Measurements from ENCODE around the gene AGMAT. TPM values are rescaled to one million over a fixed set of nuclear protein-coding genes. Genes with fewer than 3 reads are reported as not detected.
A peak's percentile ranks its signal among the peaks of the same experiment; 100 is the strongest.

AGMAT gene
- total RNA-seq, 1 donor from 2014 or later: 0.41 TPM

- Mint-ChIP-seq H3K36me3 (ENCODE audit: low read depth, unreplicated experiment) (no peaks in the 10 kb centered on the region), H3K27me3 (ENCODE audit: low read depth, unreplicated experiment) (peaks cover 9% of the 10 kb centered on the region), H3K4me1 (ENCODE audit: low read depth, unreplicated experiment) (no peaks in the 10 kb centered on the region), H3K9me3 (ENCODE audit: unreplicated experiment) (no peaks in the 10 kb centered on the region), H3K4me3 (ENCODE audit: unreplicated experiment) (no peak overlapping the region), H3K27ac (ENCODE audit: unreplicated experiment) (no peak overlapping the region)
- no peaks in the 10 kb centered on the region for H3K4me1 ChIP-seq (ENCODE audit: insufficient read depth, low read length)
- H3K9ac ChIP-seq (ENCODE audit: low read length): no peak overlapping the region
- TF ChIP-seq EZH2 (IDR thresholded peaks at IDR 0.05; ENCODE audit: insufficient read depth, low read length) (no peak), CTCF (IDR thresholded peaks at IDR 0.05; ENCODE audit: insufficient read depth, low read depth, low read length) (no peak)
- FAIRE-seq: peak; percentile 29
- no peaks in the 10 kb centered on the region for H3K9me3 ChIP-seq (ENCODE audit: insufficient read depth, low read depth, low read length)
- no peaks in the 10 kb centered on the region for H3K27me3 ChIP-seq (ENCODE audit: insufficient read depth, low read length)
- H2AFZ ChIP-seq (ENCODE audit: low read depth, low read length): no peak overlapping the region
- no peak for DNase-seq (ENCODE audit: low read depth)
- no peaks in the 10 kb centered on the region for H3K79me2 ChIP-seq (ENCODE audit: insufficient read depth, low read length)
- H3K4me3 ChIP-seq (ENCODE audit: insufficient read depth, low read depth, low read length): no peak overlapping the region
- H4K20me1 ChIP-seq (ENCODE audit: insufficient read depth, low read length): no peaks in the 10 kb centered on the region
- H3K4me2 ChIP-seq (ENCODE audit: low read length): no peak overlapping the region
- no peaks in the 10 kb centered on the region for H3K36me3 ChIP-seq (ENCODE audit: insufficient read depth, low read length)
- no peak overlapping the region for H3K27ac ChIP-seq (ENCODE audit: low read depth, low read length)
Observed at GRCh38 chr1:15595809-15596617, 11.2 kb upstream of the AGMAT start.

GRCh38 chr1:15592285-15592684, 7.4 kb upstream of the AGMAT start:
- Mint-ChIP-seq H3K4me1 (ENCODE audit: low read depth, unreplicated experiment) (no peaks in the 10 kb centered on the region), H3K9me3 (ENCODE audit: unreplicated experiment) (no peaks in the 10 kb centered on the region), H3K27me3 (ENCODE audit: low read depth, unreplicated experiment) (peaks cover 5% of the 10 kb centered on the region), H3K27ac (ENCODE audit: unreplicated experiment) (no peak overlapping the region), H3K36me3 (ENCODE audit: low read depth, unreplicated experiment) (peaks cover 2% of the 10 kb centered on the region), H3K4me3 (ENCODE audit: unreplicated experiment) (no peak overlapping the region)
- no peaks in the 10 kb centered on the region for H3K27me3 ChIP-seq (ENCODE audit: insufficient read depth, low read length)
- H3K36me3 ChIP-seq (ENCODE audit: insufficient read depth, low read length): no peaks in the 10 kb centered on the region
- H3K9me3 ChIP-seq (ENCODE audit: insufficient read depth, low read depth, low read length): no peaks in the 10 kb centered on the region
- no peaks in the 10 kb centered on the region for H3K79me2 ChIP-seq (ENCODE audit: insufficient read depth, low read length)
- no peak for TF ChIP-seq CTCF (IDR thresholded peaks at IDR 0.05; ENCODE audit: insufficient read depth, low read depth, low read length)
- H3K27ac ChIP-seq (ENCODE audit: low read depth, low read length): no peak overlapping the region
- no peaks in the 10 kb centered on the region for H3K4me1 ChIP-seq (ENCODE audit: insufficient read depth, low read length)
- H3K4me3 ChIP-seq (ENCODE audit: insufficient read depth, low read depth, low read length): no peak overlapping the region
- no peak overlapping the region for H2AFZ ChIP-seq (ENCODE audit: low read depth, low read length)
- no peak overlapping the region for H3K9ac ChIP-seq (ENCODE audit: low read length)
- no peak overlapping the region for H3K4me2 ChIP-seq (ENCODE audit: low read length)
- FAIRE-seq (no peak), DNase-seq (ENCODE audit: low read depth) (no peak)
- no peaks in the 10 kb centered on the region for H4K20me1 ChIP-seq (ENCODE audit: insufficient read depth, low read length)

- no peak for FAIRE-seq
- Mint-ChIP-seq H3K36me3 (ENCODE audit: low read depth, unreplicated experiment) (peaks cover 2% of the 10 kb centered on the region), H3K4me3 (ENCODE audit: unreplicated experiment) (no peak overlapping the region), H3K27me3 (ENCODE audit: low read depth, unreplicated experiment) (peaks cover 12% of the 10 kb centered on the region), H3K4me1 (ENCODE audit: low read depth, unreplicated experiment) (peaks cover 2% of the 10 kb centered on the region), H3K9me3 (ENCODE audit: unreplicated experiment) (no peaks in the 10 kb centered on the region), H3K27ac (ENCODE audit: unreplicated experiment) (no peak overlapping the region)
- Histone ChIP-seq H3K4me1 (ENCODE audit: insufficient read depth, low read length) (no peaks in the 10 kb centered on the region), H3K36me3 (ENCODE audit: insufficient read depth, low read length) (no peaks in the 10 kb centered on the region), H4K20me1 (ENCODE audit: insufficient read depth, low read length) (no peaks in the 10 kb centered on the region), H3K4me3 (ENCODE audit: insufficient read depth, low read depth, low read length) (no peak overlapping the region), H3K4me2 (ENCODE audit: low read length) (no peak overlapping the region), H3K79me2 (ENCODE audit: insufficient read depth, low read length) (no peaks in the 10 kb centered on the region), H3K27ac (ENCODE audit: low read depth, low read length) (no peak overlapping the region), H3K9me3 (ENCODE audit: insufficient read depth, low read depth, low read length) (no peaks in the 10 kb centered on the region), H2AFZ (ENCODE audit: low read depth, low read length) (no peak overlapping the region), H3K9ac (ENCODE audit: low read length) (no peak overlapping the region), H3K27me3 (ENCODE audit: insufficient read depth, low read length) (no peaks in the 10 kb centered on the region)
- TF ChIP-seq CTCF (IDR thresholded peaks at IDR 0.05; ENCODE audit: insufficient read depth, low read depth, low read length) (no peak), EZH2 (IDR thresholded peaks at IDR 0.05; ENCODE audit: insufficient read depth, low read length) (no peak)
- DNase-seq (ENCODE audit: low read depth): no peak
Observed at GRCh38 chr1:15583016-15583706, 1.7 kb downstream of the AGMAT start.
